Hematopoietic multipotent progenitor cell treated with erythropoietin and hydrocortisone succinate and interleukin-3 and kit ligand, for 4 days (in vitro differentiated cells): ENCODE results near the gene TMPRSS3.
A peak's percentile ranks its signal among the peaks of the same experiment; 100 is the strongest.
"Not testable (repeated sequence)": the region's sequence is repeated elsewhere in the genome, so short reads cannot be mapped to it uniquely, and the experiment has no call there.

Experiments used
- DNase-seq: peaks from one replicate; pipeline ENCODE4 v3.0.0-alpha.2; 2015

The TMPRSS3 gene

GRCh38 chr21:42427809-42428419 lies 32.1 kb upstream of the TMPRSS3 start:
- DNase-seq, result no peak

GRCh38 chr21:42426876-42427480 lies 31.1 kb upstream of the TMPRSS3 start:
- DNase-seq, result no peak

GRCh38 chr21:42426424-42426823 lies 30.6 kb upstream of the TMPRSS3 start:
- DNase-seq, result no peak

GRCh38 chr21:42425591-42425990 lies 29.7 kb upstream of the TMPRSS3 start:
- DNase-seq, result no peak

GRCh38 chr21:42424914-42425541 lies 29.2 kb upstream of the TMPRSS3 start:
- peak; percentile 85 for DNase-seq

GRCh38 chr21:42423685-42424084 lies 27.8 kb upstream of the TMPRSS3 start:
- no peak for DNase-seq

- DNase-seq, result peak; percentile 35
These were observed 27.4 kb upstream of the TMPRSS3 start for GRCh38 chr21:42423197-42423675.

GRCh38 chr21:42421018-42421793 lies 25.4 kb upstream of the TMPRSS3 start:
- no peak for DNase-seq

GRCh38 chr21:42419845-42420244 lies 24.0 kb upstream of the TMPRSS3 start:
- DNase-seq, result no peak

- no peak for DNase-seq
These were observed 23.0 kb upstream of the TMPRSS3 start for GRCh38 chr21:42418886-42419285.

- no peak for DNase-seq
These were observed 21.7 kb upstream of the TMPRSS3 start for GRCh38 chr21:42417533-42417932.

GRCh38 chr21:42414928-42415769 lies 19.3 kb upstream of the TMPRSS3 start:
- no peak for DNase-seq

- DNase-seq, result no peak
These were observed 18.7 kb upstream of the TMPRSS3 start for GRCh38 chr21:42414553-42414927.

GRCh38 chr21:42414066-42414465 lies 18.2 kb upstream of the TMPRSS3 start:
- DNase-seq, result no peak

- no peak for DNase-seq
These were observed 17.6 kb upstream of the TMPRSS3 start for GRCh38 chr21:42413500-42413899.

- DNase-seq, result no peak
These were observed 17.2 kb upstream of the TMPRSS3 start for GRCh38 chr21:42413093-42413492.

GRCh38 chr21:42412636-42412933 lies 16.7 kb upstream of the TMPRSS3 start:
- DNase-seq, result no peak

- no peak for DNase-seq
These were observed 16.2 kb upstream of the TMPRSS3 start for GRCh38 chr21:42411891-42412635.

GRCh38 chr21:42411197-42411869 lies 15.5 kb upstream of the TMPRSS3 start:
- peak; percentile 55 for DNase-seq

GRCh38 chr21:42409366-42409765 lies 13.5 kb upstream of the TMPRSS3 start:
- no peak for DNase-seq

- DNase-seq, result not testable (repeated sequence)
These were observed 12.9 kb upstream of the TMPRSS3 start for GRCh38 chr21:42408718-42409117.

GRCh38 chr21:42407476-42407875 lies 11.6 kb upstream of the TMPRSS3 start:
- no peak for DNase-seq
